MM.1S (cell line): ENCODE data around the gene ZNF516.

Experiments used
- CTCF ChIP-seq: fragments of 300-600 bp; sonication (generic); IDR thresholded peaks from 2 replicates; pipeline ENCODE4 v1.5.1; 2016; ENCODE audit warnings: antibody characterized with exemption, low read length, mixed read lengths
- EZH2 ChIP-seq: fragments of 300-600 bp; sonication (generic); optimal IDR thresholded peaks from 2 replicates; pipeline ENCODE3; 2017; ENCODE audit warnings: low read depth, mild to moderate bottlenecking, antibody characterized with exemption, low read length, mixed read lengths

DNA sequence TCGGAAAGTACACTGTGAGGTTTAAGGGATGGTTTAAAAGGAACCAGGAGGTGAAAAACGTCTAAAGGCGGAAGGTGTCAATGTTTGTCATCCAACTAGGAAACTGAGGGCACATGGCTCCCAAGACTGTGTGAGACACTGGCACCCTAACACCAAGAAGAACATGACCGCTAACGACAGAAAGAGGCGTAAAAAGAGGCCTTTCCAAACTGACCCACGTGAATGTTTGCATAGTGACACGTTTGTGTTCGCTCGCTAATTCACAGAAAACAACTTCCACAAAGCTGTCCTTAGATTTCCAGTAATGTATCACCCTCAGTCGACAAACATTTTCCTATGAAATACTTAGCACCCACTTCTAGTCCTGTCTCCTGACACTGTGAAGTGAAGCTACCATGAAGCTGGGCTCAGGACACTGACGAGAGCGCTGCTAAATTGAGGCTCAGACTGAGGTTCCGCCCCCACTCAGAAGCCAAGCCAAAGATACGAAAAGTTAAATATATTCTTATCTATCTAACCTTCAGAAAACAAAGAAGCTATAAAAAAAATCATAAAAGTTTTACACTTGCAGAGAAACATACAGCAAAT is 86.5 kb downstream of the ZNF516 start:
- TF ChIP-seq EZH2 = no peak
- TF ChIP-seq CTCF = no peak
